Stomach (tissue), 4 donors: ENCODE results near the gene CCDC73.
A peak's percentile ranks its signal among the peaks of the same experiment; 100 is the strongest.

Experiments used
- POLR2AphosphoS5 ChIP-seq, 3 donors: sonication (generic); formaldehyde crosslinking; IDR thresholded peaks; one replicate each; pipeline ENCODE4 v1.6.1; 2016; ENCODE audit warnings: antibody characterized with exemption in 3 of 3
- TF ChIP-seq, protein P1 (sequence below), 7 experiments: fragments of 450-650 bp in 4 of 7; fragments of 200-600 bp in 3 of 7; sonication (generic) in 3 of 7; IDR thresholded peaks; one replicate each; pipeline ENCODE4 v1.5.1; 2016 to 2019; ENCODE audit warnings: antibody characterized with exemption in 7 of 7, control low read depth in 2 of 7, mild to moderate bottlenecking in 1 of 7

DNA sequence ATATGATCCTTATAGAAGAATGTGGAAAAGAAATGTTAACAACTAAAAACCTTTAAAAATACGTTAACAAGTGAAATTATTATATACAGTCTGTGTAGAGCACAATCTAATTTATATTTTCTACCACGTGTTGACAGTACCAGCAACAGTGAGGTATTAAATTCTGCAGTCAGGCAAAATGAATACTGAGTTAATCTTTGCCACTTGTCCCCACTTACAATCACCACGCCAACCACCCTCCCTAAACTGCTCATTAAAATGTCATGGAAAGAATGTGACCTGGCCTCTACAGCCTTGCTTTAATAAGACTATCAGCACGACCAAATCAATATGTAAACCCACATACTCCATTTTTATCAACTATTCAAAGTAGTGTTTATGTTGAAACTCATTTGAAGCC lies 239.4 kb downstream of the CCDC73 start:
- TF ChIP-seq, protein P1, sequence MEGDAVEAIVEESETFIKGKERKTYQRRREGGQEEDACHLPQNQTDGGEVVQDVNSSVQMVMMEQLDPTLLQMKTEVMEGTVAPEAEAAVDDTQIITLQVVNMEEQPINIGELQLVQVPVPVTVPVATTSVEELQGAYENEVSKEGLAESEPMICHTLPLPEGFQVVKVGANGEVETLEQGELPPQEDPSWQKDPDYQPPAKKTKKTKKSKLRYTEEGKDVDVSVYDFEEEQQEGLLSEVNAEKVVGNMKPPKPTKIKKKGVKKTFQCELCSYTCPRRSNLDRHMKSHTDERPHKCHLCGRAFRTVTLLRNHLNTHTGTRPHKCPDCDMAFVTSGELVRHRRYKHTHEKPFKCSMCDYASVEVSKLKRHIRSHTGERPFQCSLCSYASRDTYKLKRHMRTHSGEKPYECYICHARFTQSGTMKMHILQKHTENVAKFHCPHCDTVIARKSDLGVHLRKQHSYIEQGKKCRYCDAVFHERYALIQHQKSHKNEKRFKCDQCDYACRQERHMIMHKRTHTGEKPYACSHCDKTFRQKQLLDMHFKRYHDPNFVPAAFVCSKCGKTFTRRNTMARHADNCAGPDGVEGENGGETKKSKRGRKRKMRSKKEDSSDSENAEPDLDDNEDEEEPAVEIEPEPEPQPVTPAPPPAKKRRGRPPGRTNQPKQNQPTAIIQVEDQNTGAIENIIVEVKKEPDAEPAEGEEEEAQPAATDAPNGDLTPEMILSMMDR (IDR thresholded peaks at IDR 0.05): no peak
- peak in 1 of 3 donors; percentile 12 for TF ChIP-seq POLR2AphosphoS5 (IDR thresholded peaks at IDR 0.05)
